ENCODE measurements around the gene SIPA1L3.

DNA sequence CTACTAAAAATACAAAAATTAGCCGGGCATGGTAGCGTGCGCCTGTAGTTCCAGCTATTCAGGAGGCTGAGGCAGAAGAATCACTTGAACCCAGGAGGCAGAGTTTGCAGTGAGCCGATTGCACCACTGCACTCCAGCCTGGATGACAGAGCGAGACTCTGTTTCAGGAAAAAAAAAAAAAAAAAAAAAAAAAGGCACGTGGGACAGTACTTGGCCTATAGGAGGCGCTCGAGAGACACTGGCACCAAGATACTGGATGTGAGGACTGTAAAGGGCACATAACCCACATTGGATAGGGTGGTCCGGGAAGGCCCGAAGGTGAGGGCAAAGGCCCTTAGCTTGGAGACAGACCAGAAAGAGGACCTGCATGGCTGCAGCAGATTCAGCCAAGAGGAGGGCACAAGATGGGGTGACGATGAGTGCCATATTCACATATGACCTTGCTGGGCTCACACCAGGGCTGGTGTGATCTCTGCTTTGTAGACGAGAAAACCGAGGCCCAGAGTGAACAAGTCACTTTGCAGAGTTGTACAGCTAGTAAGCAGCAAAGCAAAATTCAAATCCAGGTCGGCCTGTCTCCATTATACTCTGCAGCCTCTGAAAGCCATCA lies 227.6 kb downstream of the SIPA1L3 start:
- TF ChIP-seq POLR2A (IDR thresholded peaks at IDR 0.05) = no peak
- TF ChIP-seq, protein P1, sequence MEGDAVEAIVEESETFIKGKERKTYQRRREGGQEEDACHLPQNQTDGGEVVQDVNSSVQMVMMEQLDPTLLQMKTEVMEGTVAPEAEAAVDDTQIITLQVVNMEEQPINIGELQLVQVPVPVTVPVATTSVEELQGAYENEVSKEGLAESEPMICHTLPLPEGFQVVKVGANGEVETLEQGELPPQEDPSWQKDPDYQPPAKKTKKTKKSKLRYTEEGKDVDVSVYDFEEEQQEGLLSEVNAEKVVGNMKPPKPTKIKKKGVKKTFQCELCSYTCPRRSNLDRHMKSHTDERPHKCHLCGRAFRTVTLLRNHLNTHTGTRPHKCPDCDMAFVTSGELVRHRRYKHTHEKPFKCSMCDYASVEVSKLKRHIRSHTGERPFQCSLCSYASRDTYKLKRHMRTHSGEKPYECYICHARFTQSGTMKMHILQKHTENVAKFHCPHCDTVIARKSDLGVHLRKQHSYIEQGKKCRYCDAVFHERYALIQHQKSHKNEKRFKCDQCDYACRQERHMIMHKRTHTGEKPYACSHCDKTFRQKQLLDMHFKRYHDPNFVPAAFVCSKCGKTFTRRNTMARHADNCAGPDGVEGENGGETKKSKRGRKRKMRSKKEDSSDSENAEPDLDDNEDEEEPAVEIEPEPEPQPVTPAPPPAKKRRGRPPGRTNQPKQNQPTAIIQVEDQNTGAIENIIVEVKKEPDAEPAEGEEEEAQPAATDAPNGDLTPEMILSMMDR (IDR thresholded peaks at IDR 0.05) = peak in 1 of 6 experiments; percentile 32

All from upper lobe of left lung (tissue), 4 donors.